Myometrial cell (primary cell): ENCODE measurements around the gene SFRP5. TPM values are rescaled to one million over a fixed set of nuclear protein-coding genes. Genes with fewer than 3 reads are reported as not detected.

Experiments used
- total RNA-seq: library from RNA; depleted of rRNA; stranded (reverse); fragments of >200 nt; gene quantifications from 2 replicates; pipeline ENCODE4 v1.2.3, GENCODE V29; 2015

The SFRP5 gene
- not detected in 2 replicates for total RNA-seq

GRCh38 chr10:97771913-97772823 is at the start of gene SFRP5:
Gene SFRP5, minus strand, starts transcription at chr10:97771999. Its CDS starts 166 bp downstream, at chr10:97771833.

GRCh38 chr10:97736902-97737769 is 34.7 kb downstream of the SFRP5 start, which contains the start of gene ZFYVE27:
Gene ZFYVE27, plus strand, starts transcription at chr10:97737128. Its CDS starts 1,350 bp downstream, at chr10:97738478.

Other genes starting within 250 kb of the SFRP5 start
- gene ANKRD2, start 199.2 kb downstream of the SFRP5 start, total RNA-seq, result 0.29 TPM in 1 of 2 replicates, not detected in the other
- under 0.01 and 2.1 TPM in 2 replicates for gene HOGA1, start 187.6 kb downstream of the SFRP5 start, total RNA-seq
- gene C10orf62, start 182.3 kb downstream of the SFRP5 start, total RNA-seq, result not detected in 2 replicates
- 7.8 and 18.4 TPM in 2 replicates for gene MORN4, start 138.5 kb downstream of the SFRP5 start, total RNA-seq
- 32.0 and 33.5 TPM in 2 replicates for gene PI4K2A, start 131.3 kb downstream of the SFRP5 start, total RNA-seq
- 28.3 and 28.4 TPM in 2 replicates for gene AVPI1, start 84.8 kb downstream of the SFRP5 start, total RNA-seq
- gene MARVELD1, start 58.3 kb downstream of the SFRP5 start, total RNA-seq, result 55.3 and 63.4 TPM in 2 replicates
- gene ZFYVE27, start 34.9 kb downstream of the SFRP5 start, total RNA-seq, result 8.7 and 13.5 TPM in 2 replicates
- not detected in 2 replicates for gene GOLGA7B, start 77.8 kb upstream of the SFRP5 start, total RNA-seq